HG02970 (cell line): ENCODE results near the gene CPNE1.
"Not testable (repeated sequence)": the region's sequence is repeated elsewhere in the genome, so short reads cannot be mapped to it uniquely, and the experiment has no call there.

Experiments used
- ATAC-seq: cut with Tn5 transposase; IDR thresholded peaks from one replicate; pipeline ENCODE4 v1.9.1; 2021; ENCODE audit warnings: mild to moderate bottlenecking, moderate library complexity, moderate number of reproducible peaks; ENCODE audit not compliant: unreplicated experiment, low FRiP score

The CPNE1 gene

GRCh38 chr20:35698298-35699126 lies 33.8 kb upstream of the CPNE1 start:
- ATAC-seq: no peak

DNA sequence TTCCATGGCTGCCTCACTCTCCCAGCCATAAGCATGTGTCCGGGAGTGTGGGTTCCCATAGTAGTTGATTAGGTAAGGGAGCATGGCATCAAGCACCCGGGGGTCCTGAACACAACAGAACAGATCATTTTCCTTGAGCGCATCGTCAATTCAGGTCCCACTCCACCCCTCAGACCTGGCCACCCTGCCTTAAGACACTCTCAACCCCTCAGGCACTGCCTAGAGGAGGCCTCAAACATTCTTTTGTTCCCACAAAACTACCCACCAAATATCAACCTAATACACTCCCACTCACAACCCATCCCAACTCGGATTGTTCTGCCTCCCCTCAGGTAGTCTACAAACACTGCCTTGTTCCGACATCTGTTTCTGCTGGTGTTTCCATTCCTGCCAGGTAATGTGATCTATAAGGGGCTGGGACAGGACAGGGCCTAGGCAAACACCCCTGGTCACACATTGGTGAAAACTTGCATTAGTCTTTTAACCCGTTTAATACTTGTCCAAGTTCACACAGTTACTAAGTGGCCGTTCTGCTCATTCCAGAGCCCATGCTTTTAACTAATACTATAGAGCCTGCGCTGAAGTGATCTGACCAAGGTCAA lies 33.1 kb upstream of the CPNE1 start:
- ATAC-seq: no peak

- ATAC-seq: no peak
Observed at GRCh38 chr20:35695978-35696377, 31.3 kb upstream of the CPNE1 start.

DNA sequence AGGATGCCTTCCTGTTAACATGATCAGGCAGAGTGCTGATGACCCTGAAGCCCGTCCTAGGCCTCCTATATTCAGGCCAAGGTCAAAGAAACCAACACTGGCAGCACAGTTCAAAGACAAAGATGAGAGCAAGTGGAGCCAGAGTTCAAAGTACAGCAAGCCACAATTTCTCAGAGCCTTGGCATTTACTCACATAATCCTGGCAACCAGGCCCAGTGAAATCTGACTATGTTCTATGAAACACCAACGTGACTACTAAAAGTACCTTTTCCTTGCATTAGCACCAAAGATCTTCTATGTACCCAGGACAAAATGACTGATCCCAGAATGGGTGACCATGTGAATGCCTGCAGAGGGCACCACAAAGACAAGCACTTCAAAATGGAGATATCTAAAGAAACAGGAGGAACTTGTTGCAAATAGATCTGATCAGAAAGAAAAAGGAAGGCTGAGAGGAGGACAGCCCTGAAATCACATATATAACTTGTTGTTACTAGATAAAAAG lies 30.6 kb upstream of the CPNE1 start:
- ATAC-seq: no peak

- ATAC-seq: no peak
Observed at GRCh38 chr20:35690265-35690664, 25.6 kb upstream of the CPNE1 start.

GRCh38 chr20:35686872-35687271 lies 22.2 kb upstream of the CPNE1 start:
- ATAC-seq: not testable (repeated sequence)

DNA sequence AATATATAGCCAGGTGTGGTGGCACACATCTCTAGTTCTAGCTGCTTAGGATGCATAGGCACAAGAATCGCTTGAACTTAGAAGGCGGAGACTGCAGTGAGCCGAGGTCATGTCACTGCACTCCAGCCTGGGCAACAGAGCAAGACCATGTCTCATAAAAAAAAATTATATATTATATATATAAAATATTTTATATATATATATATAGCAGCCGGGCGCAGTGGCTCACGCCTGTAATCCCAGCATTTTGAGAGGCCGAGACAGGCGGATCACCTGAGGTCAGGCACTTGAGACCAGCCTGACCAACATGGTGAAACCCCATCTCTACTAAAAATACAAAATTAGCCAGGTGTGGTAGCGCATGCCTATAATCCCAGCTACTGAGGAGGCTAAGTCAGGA lies 20.7 kb upstream of the CPNE1 start:
- ATAC-seq: not testable (repeated sequence)

DNA sequence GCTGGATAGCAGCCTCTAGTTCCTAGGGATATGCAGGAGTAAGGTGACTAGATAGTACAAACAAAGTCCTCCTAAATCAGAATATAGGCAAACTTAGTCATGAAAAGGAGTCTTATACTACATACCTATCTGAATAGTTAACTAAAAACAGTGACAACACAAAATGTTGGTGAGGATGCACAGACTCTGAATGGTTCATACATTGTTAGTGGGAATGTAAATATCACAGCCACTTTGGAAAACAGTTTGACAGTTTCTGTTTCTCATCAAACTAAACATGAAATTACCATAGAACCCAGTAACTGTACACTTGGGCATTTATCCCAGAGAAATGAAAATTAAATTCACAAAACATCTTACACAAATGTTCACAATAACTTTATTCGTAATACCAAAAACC lies 17.3 kb upstream of the CPNE1 start:
- ATAC-seq: no peak

DNA sequence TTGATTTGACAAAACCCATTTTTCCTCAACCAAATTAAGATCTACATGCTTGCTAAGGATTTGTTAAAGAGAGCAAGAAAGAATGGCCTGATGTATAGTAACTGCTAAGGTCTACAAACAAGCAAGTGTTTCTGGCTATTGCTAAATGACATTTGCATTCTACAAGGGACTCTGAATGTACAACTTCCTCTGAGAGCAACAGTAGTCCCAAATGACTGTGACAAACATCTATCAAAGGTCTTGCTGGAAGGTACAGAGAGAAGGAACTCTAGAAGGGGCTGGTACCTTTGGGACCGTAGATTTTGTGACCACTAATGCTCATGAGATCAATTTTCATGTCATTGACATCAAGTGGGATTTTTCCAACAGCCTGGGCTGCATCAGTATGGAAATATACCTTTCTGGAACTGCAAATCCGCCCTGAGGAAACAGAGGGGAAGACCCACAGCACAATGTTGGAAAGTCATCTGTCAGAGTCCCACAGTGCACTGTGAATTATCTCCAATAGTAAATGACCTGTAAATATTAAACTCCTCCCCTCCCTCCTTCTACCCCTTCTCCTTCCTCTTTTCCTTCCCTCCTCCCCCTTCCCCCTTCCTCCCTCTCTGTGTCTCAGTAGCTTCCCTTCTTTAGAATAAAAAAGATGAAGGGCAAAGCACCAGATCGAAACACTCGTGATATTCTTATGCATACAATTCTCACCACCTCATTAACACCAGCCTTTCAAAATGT lies 15.9 kb upstream of the CPNE1 start:
- ATAC-seq: no peak

- ATAC-seq: no peak
Observed at GRCh38 chr20:35674921-35675320, 10.2 kb upstream of the CPNE1 start.

- no peak for ATAC-seq
Observed at GRCh38 chr20:35673884-35674283, 9.2 kb upstream of the CPNE1 start.

DNA sequence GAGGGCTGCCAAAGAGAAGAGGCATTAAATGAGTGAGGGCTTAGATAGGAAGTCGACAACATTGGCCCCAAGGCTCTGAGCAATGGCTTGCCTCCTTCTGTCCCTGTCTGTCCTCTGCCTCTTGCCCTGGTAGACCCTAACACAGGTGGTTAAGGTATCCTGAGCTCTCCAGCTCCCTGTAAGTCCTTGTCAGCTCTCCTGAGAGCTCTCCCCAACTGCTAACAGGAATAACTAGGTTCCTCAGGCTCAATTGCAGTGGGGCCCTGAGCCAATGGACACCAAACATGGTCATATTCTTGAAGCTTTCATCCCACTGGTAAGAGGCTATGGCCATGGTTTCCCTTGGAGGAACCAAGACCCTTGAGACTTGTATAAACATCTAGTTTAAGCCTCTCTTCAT lies 5.0 kb upstream of the CPNE1 start:
- ATAC-seq: no peak

GRCh38 chr20:35669221-35669620 lies 4.5 kb upstream of the CPNE1 start:
- ATAC-seq: no peak

DNA sequence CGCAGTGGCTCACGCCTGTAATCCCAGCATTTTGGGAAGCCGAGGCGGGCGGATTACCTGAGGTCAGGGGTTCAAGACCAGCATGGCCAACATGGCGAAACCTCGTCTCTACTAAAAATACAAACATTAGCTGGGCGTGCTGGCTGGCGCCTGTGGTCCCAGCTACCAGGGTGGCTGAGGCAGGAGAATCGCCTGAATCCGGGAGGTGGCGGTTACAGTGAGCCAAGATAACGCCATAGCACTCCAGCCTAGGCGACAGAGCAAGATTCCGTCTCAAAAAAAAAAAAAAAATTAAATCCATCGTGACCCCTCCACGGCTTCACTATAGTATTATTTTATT lies 1.2 kb upstream of the CPNE1 start:
- no peak for ATAC-seq

- peak; percentile 22 for ATAC-seq
Observed at GRCh38 chr20:35663516-35664465, 909 bp downstream of the CPNE1 start.

- ATAC-seq: no peak
Observed at GRCh38 chr20:35662551-35662950, 2.1 kb downstream of the CPNE1 start.

- ATAC-seq: no peak
Observed at GRCh38 chr20:35661908-35662307, 2.8 kb downstream of the CPNE1 start.

- no peak for ATAC-seq
Observed at GRCh38 chr20:35661053-35661452, 3.6 kb downstream of the CPNE1 start.

DNA sequence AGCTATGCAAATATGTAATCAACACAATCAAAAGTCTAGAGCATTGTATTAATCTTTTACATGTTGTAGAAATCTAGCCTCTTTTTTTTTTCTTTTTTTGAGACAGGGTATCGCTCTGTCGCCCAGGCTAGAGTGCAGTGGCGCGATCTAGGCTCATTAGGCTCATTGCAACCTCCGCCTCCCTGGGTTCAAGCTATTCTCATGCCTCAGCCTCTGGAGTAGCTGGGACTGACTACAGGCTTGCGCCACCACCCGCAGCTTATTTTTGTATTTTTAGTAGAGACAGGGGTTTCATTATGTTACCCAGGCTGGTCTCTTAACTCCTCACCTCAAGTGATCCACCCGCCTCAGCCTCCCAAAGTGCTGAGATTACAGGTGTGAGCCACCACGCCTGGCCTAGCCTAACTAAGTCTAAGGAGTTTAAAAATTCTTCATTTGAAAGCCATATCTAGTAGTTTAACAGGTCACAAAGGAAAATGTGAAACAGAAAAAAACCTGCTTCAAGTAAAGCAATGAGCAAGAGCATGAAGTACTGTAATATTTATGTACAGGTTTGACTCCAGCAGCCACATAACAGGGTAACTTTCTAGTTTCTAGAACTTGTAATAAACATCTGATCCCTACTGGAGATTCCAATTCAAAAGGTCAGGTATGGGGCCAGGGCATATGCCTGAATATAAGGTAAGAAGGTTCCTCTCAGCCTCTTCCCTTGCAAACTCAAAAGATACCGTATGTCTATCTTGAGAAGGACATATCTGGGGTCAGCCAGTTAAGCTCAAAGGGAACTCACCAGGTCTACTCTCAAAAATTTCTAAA lies 4.4 kb downstream of the CPNE1 start:
- no peak for ATAC-seq
